H9 (cell line): ENCODE results near the gene MAD1L1. TPM values are rescaled to one million over a fixed set of nuclear protein-coding genes. Genes with fewer than 3 reads are reported as not detected.

ENCODE experiments used
- DNase-seq: peaks from one replicate; pipeline ENCODE4 v3.0.0-alpha.2; 2017
- H2AFZ ChIP-seq: one replicate; pipeline ENCODE4 v1.6.1; 2013; ENCODE audit warnings: mild to moderate bottlenecking, low read length, control low read depth, moderate library complexity
- H2AK5ac ChIP-seq: 2 replicates; pipeline ENCODE4 v1.6.1; 2013; ENCODE audit warnings: low read length, control low read depth, mixed read lengths; ENCODE audit not compliant: insufficient read length
- H2BK120ac ChIP-seq: one replicate; pipeline ENCODE4 v1.6.1; 2013; ENCODE audit warnings: low read depth, mild to moderate bottlenecking, low read length, control low read depth, inconsistent platforms; ENCODE audit not compliant: poor library complexity, severe bottlenecking
- H2BK12ac ChIP-seq: 2 replicates; pipeline ENCODE4 v1.6.1; 2013; ENCODE audit warnings: low read length, control low read depth, mixed read lengths, low read depth; ENCODE audit not compliant: insufficient read length
- H2BK15ac ChIP-seq: 2 replicates; pipeline ENCODE4 v1.6.1; 2013; ENCODE audit warnings: low read depth, low read length, control low read depth
- H2BK20ac ChIP-seq: one replicate; pipeline ENCODE4 v1.6.1; 2013; ENCODE audit warnings: low read depth, mild to moderate bottlenecking, low read length, control low read depth, inconsistent platforms; ENCODE audit not compliant: poor library complexity, severe bottlenecking
- H2BK5ac ChIP-seq: 2 replicates; pipeline ENCODE4 v1.6.1; 2013; ENCODE audit warnings: low read length, control low read depth, mixed read lengths; ENCODE audit not compliant: insufficient read length
- H3K14ac ChIP-seq: 2 replicates; pipeline ENCODE4 v1.6.1; 2013; ENCODE audit warnings: low read length, control low read depth; ENCODE audit not compliant: insufficient read depth
- H3K18ac ChIP-seq: 2 replicates; pipeline ENCODE4 v1.6.1; 2013; ENCODE audit warnings: low read depth, mild to moderate bottlenecking, mixed read lengths, low read length, control low read depth; ENCODE audit not compliant: insufficient read length
- H3K23ac ChIP-seq: 2 replicates; pipeline ENCODE4 v1.6.1; 2013; ENCODE audit warnings: low read length, control low read depth, mixed read lengths, low read depth; ENCODE audit not compliant: insufficient read length
- H3K23me2 ChIP-seq: 2 replicates; pipeline ENCODE4 v1.6.1; 2013; ENCODE audit warnings: low read depth, mild to moderate bottlenecking, mixed read lengths, low read length, control low read depth; ENCODE audit not compliant: insufficient read length, poor library complexity, severe bottlenecking
- H3K27ac ChIP-seq: 2 replicates; pipeline ENCODE4 v1.5.1; 2013; ENCODE audit warnings: low read length, control low read depth, mixed read lengths, low read depth; ENCODE audit not compliant: insufficient read length
- H3K27me3 ChIP-seq: 2 replicates; pipeline ENCODE4 v1.6.1; 2013; ENCODE audit warnings: low read length, control low read depth, inconsistent platforms; ENCODE audit not compliant: insufficient read depth
- H3K4ac ChIP-seq: 2 replicates; pipeline ENCODE4 v1.6.1; 2013; ENCODE audit warnings: low read depth, mild to moderate bottlenecking, control low read depth, inconsistent platforms, low read length, moderate library complexity
- H3K4me1 ChIP-seq: 2 replicates; pipeline ENCODE4 v1.6.1; 2013; ENCODE audit warnings: low read length, control low read depth, inconsistent platforms; ENCODE audit not compliant: insufficient read depth
- H3K4me2 ChIP-seq: 2 replicates; pipeline ENCODE4 v1.6.1; 2013; ENCODE audit warnings: low read length, control low read depth, mixed read lengths; ENCODE audit not compliant: insufficient read length, insufficient read depth
- H3K56ac ChIP-seq: 2 replicates; pipeline ENCODE4 v1.6.1; 2013; ENCODE audit warnings: low read depth, mild to moderate bottlenecking, mixed read lengths, low read length, control low read depth; ENCODE audit not compliant: insufficient read length
- H3K79me1 ChIP-seq: 2 replicates; pipeline ENCODE4 v1.6.1; 2013; ENCODE audit warnings: low read depth, mild to moderate bottlenecking, moderate library complexity, low read length, control low read depth, inconsistent platforms; ENCODE audit not compliant: insufficient read depth, poor library complexity, severe bottlenecking
- H3K79me2 ChIP-seq: 2 replicates; pipeline ENCODE4 v1.6.1; 2013; ENCODE audit warnings: low read length, control low read depth, inconsistent platforms; ENCODE audit not compliant: insufficient read depth
- H3K9ac ChIP-seq: 2 replicates; pipeline ENCODE4 v1.6.1; 2013; ENCODE audit warnings: low read length, control low read depth, mixed read lengths; ENCODE audit not compliant: insufficient read length; ENCODE audit errors: extremely low read depth
- H3K9me3 ChIP-seq: one replicate; pipeline ENCODE4 v1.6.1; 2013; ENCODE audit warnings: low read depth, low read length, inconsistent platforms; ENCODE audit not compliant: control insufficient read depth
- H3T11ph ChIP-seq: one replicate; pipeline ENCODE4 v1.6.1; 2013; ENCODE audit warnings: mild to moderate bottlenecking, low read length, control low read depth, inconsistent platforms
- H4K20me1 ChIP-seq: one replicate; pipeline ENCODE4 v1.6.1; 2013; ENCODE audit not compliant: control insufficient read depth, insufficient read length, insufficient read depth
- H4K5ac ChIP-seq: 2 replicates; pipeline ENCODE4 v1.6.1; 2013; ENCODE audit warnings: low read depth, mild to moderate bottlenecking, mixed read lengths, low read length, control low read depth; ENCODE audit not compliant: insufficient read length
- H4K8ac ChIP-seq: replicated peaks from 2 replicates; pipeline ENCODE4 v1.6.1; 2013; ENCODE audit warnings: low read length, control low read depth, mixed read lengths, low read depth; ENCODE audit not compliant: insufficient read length
- H4K91ac ChIP-seq: 2 replicates; pipeline ENCODE4 v1.6.1; 2013; ENCODE audit warnings: low read depth, mild to moderate bottlenecking, moderate library complexity, mixed read lengths, low read length, control low read depth; ENCODE audit not compliant: insufficient read length
- H3K27ac Mint-ChIP-seq, 3 experiments: 2 replicates in 2 of 3; 3 replicates in 1 of 3; pipeline ENCODE4 v1.8.0; 2020 to 2021; ENCODE audit warnings: mixed read lengths in 3 of 3, mild to moderate bottlenecking in 1 of 3, moderate library complexity in 1 of 3
- H3K27me3 Mint-ChIP-seq: 2 replicates; pipeline ENCODE4 v1.8.0; 2021; ENCODE audit warnings: low read depth, mild to moderate bottlenecking, moderate library complexity, mixed read lengths
- H3K36me3 Mint-ChIP-seq, 3 experiments: 2 replicates in 2 of 3; 3 replicates in 1 of 3; pipeline ENCODE4 v1.8.0; 2020 to 2021; ENCODE audit warnings: low read depth in 3 of 3, mixed read lengths in 3 of 3; ENCODE audit not compliant: insufficient read depth in 1 of 3
- H3K4me1 Mint-ChIP-seq, 2 experiments: 2 replicates each; pipeline ENCODE4 v1.8.0; 2020; ENCODE audit warnings: mixed read lengths in 2 of 2
- H3K4me3 Mint-ChIP-seq, 2 experiments: 2 replicates in 1 of 2; 3 replicates in 1 of 2; pipeline ENCODE4 v1.8.0; 2020 to 2021; ENCODE audit warnings: mild to moderate bottlenecking in 2 of 2, mixed read lengths in 2 of 2, moderate library complexity in 1 of 2
- H3K9me3 Mint-ChIP-seq, 2 experiments: 2 replicates in 1 of 2; 3 replicates in 1 of 2; pipeline ENCODE4 v1.8.0; 2020; ENCODE audit warnings: mild to moderate bottlenecking in 2 of 2, mixed read lengths in 2 of 2, moderate library complexity in 1 of 2
- WGBS: extraction: QIAGEN DNeasy Blood & Tissue Kit; methylation state at CpG from one replicate; pipeline ENCODE4 v1.1.7; 2013; ENCODE audit warnings: missing lambda C conversion rate, low lambda C conversion rate, mixed read lengths; ENCODE audit not compliant: insufficient read length; ENCODE audit errors: extremely low coverage; 5-methylcytosine and 5-hydroxymethylcytosine counted together
- total RNA-seq: library from RNA; stranded (reverse); gene quantifications from 2 replicates; pipeline ENCODE4 v1.2.1, GENCODE V29; 2021
- TF ChIP-seq, protein P1 (sequence below): fragments of 200-600 bp; sonication (generic); conservative IDR thresholded peaks from 3 replicates; pipeline ENCODE4 v1.8.0; 2021; ENCODE audit warnings: antibody characterized with exemption, mild to moderate bottlenecking

The MAD1L1 gene
- total RNA-seq, 1 experiment from 2014 or later = 39.0 TPM

GRCh38 chr7:1866601-1867000 lies 366.1 kb downstream of the MAD1L1 start:
- peaks cover 8 to 13% of the 10 kb centered on the region in 2 experiments; a peak in 4 of 5 replicates for H3K9me3 Mint-ChIP-seq
- Histone ChIP-seq H3K23me2 (no peaks in the 10 kb centered on the region), H2AFZ (no peak overlapping the region), H3K23ac (no peak overlapping the region), H4K5ac (no peak overlapping the region), H3K79me1 (peaks cover 1% of the 10 kb centered on the region), H3K4me2 (no peak overlapping the region), H2BK5ac (no peak overlapping the region), H3K14ac (no peak overlapping the region; the same call in 1 of the 2 replicates), H2BK12ac (no peak overlapping the region), H3K27ac (no peak overlapping the region), H2BK15ac (no peak overlapping the region), H2BK20ac (no peak overlapping the region), H3K18ac (no peak overlapping the region), H4K91ac (no peak overlapping the region), H2BK120ac (no peak overlapping the region), H2AK5ac (no peak overlapping the region), H3K9me3 (no peaks in the 10 kb centered on the region), H3K27me3 (no peaks in the 10 kb centered on the region), H3K4ac (no peak overlapping the region), H4K8ac (no peak overlapping the region), H4K20me1 (no peaks in the 10 kb centered on the region), H3K79me2 (no peaks in the 10 kb centered on the region), H3K4me1 (no peaks in the 10 kb centered on the region), H3T11ph (no peak overlapping the region), H3K56ac (no peak overlapping the region), H3K9ac (no peak overlapping the region)
- peaks cover 0 to 11% (median 3%) of the 10 kb centered on the region in 3 experiments; a peak in 4 of 7 replicates for H3K36me3 Mint-ChIP-seq
- H3K27me3 Mint-ChIP-seq = no peaks in the 10 kb centered on the region
- TF ChIP-seq, protein P1, sequence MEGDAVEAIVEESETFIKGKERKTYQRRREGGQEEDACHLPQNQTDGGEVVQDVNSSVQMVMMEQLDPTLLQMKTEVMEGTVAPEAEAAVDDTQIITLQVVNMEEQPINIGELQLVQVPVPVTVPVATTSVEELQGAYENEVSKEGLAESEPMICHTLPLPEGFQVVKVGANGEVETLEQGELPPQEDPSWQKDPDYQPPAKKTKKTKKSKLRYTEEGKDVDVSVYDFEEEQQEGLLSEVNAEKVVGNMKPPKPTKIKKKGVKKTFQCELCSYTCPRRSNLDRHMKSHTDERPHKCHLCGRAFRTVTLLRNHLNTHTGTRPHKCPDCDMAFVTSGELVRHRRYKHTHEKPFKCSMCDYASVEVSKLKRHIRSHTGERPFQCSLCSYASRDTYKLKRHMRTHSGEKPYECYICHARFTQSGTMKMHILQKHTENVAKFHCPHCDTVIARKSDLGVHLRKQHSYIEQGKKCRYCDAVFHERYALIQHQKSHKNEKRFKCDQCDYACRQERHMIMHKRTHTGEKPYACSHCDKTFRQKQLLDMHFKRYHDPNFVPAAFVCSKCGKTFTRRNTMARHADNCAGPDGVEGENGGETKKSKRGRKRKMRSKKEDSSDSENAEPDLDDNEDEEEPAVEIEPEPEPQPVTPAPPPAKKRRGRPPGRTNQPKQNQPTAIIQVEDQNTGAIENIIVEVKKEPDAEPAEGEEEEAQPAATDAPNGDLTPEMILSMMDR = no peak
- WGBS = no CpG with 5 or more reads among the region's 15 CpGs
- peak overlapping the region in 2 of 3 experiments; percentile 7 to 46; a peak in 1 of 7 replicates for H3K27ac Mint-ChIP-seq
- DNase-seq = no peak
- no peak overlapping the region for H3K4me3 Mint-ChIP-seq
- H3K4me1 Mint-ChIP-seq = peaks cover 11 to 12% of the 10 kb centered on the region in 2 experiments
